MCF 10A (cell line): ENCODE results near the gene P2RX7. TPM values are rescaled to one million over a fixed set of nuclear protein-coding genes. Genes with fewer than 3 reads are reported as not detected.

ENCODE experiments used
- BruUV-seq: library from RNA; stranded (reverse); fragments of 400-500 nt; replicated peaks from 2 replicates; lab custom pipeline; 2021; lab: Mats Ljungman, UMichigan
- CTCF ChIA-PET: fragments of 300-600 bp; sonication (Branson Sonifier 250); formaldehyde crosslinking; extraction: SDS; loops from one replicate; lab custom pipeline; 2021; ENCODE audit warnings: antibody characterized with exemption, inconsistent platforms; lab: Yijun Ruan, JAX
- POLR2A ChIA-PET: fragments of 300-600, 350-650 bp; sonication (Branson Sonifier 250); formaldehyde crosslinking; extraction: SDS; loops from one replicate; lab custom pipeline; 2020; ENCODE audit warnings: antibody characterized with exemption, inconsistent platforms; lab: Yijun Ruan, JAX
- DNase-seq: peaks from one replicate; pipeline ENCODE4 v3.0.0-alpha.2; 2018; ENCODE audit not compliant: unreplicated experiment
- H3K27ac Mint-ChIP-seq: one replicate; pipeline ENCODE4 v1.8.0; 2022; ENCODE audit warnings: mild to moderate bottlenecking, low read depth, mixed read lengths; ENCODE audit not compliant: unreplicated experiment
- H3K27me3 Mint-ChIP-seq: one replicate; pipeline ENCODE4 v1.8.0; 2022; ENCODE audit warnings: mixed read lengths; ENCODE audit not compliant: insufficient read depth, unreplicated experiment
- H3K36me3 Mint-ChIP-seq: one replicate; pipeline ENCODE4 v1.8.0; 2022; ENCODE audit warnings: mild to moderate bottlenecking, moderate library complexity, mixed read lengths; ENCODE audit not compliant: insufficient read depth, unreplicated experiment
- H3K4me1 Mint-ChIP-seq: one replicate; pipeline ENCODE4 v1.8.0; 2022; ENCODE audit warnings: mixed read lengths; ENCODE audit not compliant: insufficient read depth, unreplicated experiment
- H3K4me3 Mint-ChIP-seq: one replicate; pipeline ENCODE4 v1.8.0; 2022; ENCODE audit warnings: mild to moderate bottlenecking, moderate library complexity, mixed read lengths; ENCODE audit not compliant: unreplicated experiment
- H3K9me3 Mint-ChIP-seq: one replicate; pipeline ENCODE4 v1.8.0; 2022; ENCODE audit warnings: mixed read lengths; ENCODE audit not compliant: unreplicated experiment
- CTCF ChIP-seq: fragments of 200-600 bp; IDR thresholded peaks from one replicate; pipeline ENCODE4 v1.8.0; 2022; ENCODE audit warnings: antibody characterized with exemption, mild to moderate bottlenecking; ENCODE audit not compliant: unreplicated experiment
- intact Hi-C: fragments of 100-400 bp; cut with micrococcal nuclease; formaldehyde crosslinking; loops from 2 replicates; pipeline ENCODE4 v1.14.1; 2022
- total RNA-seq: library from RNA; stranded (reverse); gene quantifications from 2 replicates; pipeline ENCODE4 v1.2.3, GENCODE V29; 2022

The P2RX7 gene
- total RNA-seq, 1 experiment from 2014 or later, result 0.68 TPM

- Mint-ChIP-seq H3K27ac (no peak overlapping the region), H3K4me1 (peaks cover 6% of the 10 kb centered on the region), H3K27me3 (no peaks in the 10 kb centered on the region), H3K36me3 (no peaks in the 10 kb centered on the region), H3K9me3 (no peaks in the 10 kb centered on the region), H3K4me3 (no peak overlapping the region)
- POLR2A ChIA-PET, result no interaction called here
- no TSS peak for BruUV-seq
- TF ChIP-seq CTCF, result no peak
- CTCF ChIA-PET, result interaction anchor here (0.6 to 0.7 kb wide), 2 partner anchors 87 to 113 kb away, joined by 3 read pairs; no protein-coding TSS in a partner anchor
- no peak for DNase-seq
- intact Hi-C loops, result no loop called here
Measured at GRCh38 chr12:121165316-121165715, 32.6 kb downstream of the P2RX7 start.

GRCh38 chr12:121166356-121166755, 33.7 kb downstream of the P2RX7 start:
- TF ChIP-seq CTCF, result no peak
- Mint-ChIP-seq H3K27me3 (no peaks in the 10 kb centered on the region), H3K4me3 (no peak overlapping the region), H3K27ac (no peak overlapping the region), H3K36me3 (no peaks in the 10 kb centered on the region), H3K9me3 (no peaks in the 10 kb centered on the region), H3K4me1 (peaks cover 11% of the 10 kb centered on the region)
- CTCF ChIA-PET, result interaction anchor here (0.6 kb wide), 1 partner anchor 51 kb away, joined by 3 read pairs; no protein-coding TSS in a partner anchor
- POLR2A ChIA-PET, result interaction anchor here (0.6 kb wide), 1 partner anchor 88 kb away, joined by 3 read pairs; no protein-coding TSS in a partner anchor
- intact Hi-C loops, result no loop called here
- no peak for DNase-seq
- no TSS peak for BruUV-seq

- no peak for TF ChIP-seq CTCF
- CTCF ChIA-PET, result interaction anchor here (0.7 kb wide), 1 partner anchor 135 kb away, joined by 3 read pairs; no protein-coding TSS in a partner anchor
- DNase-seq, result peak; percentile 67
- Mint-ChIP-seq H3K27ac (no peak overlapping the region), H3K9me3 (no peaks in the 10 kb centered on the region), H3K27me3 (no peaks in the 10 kb centered on the region), H3K36me3 (no peaks in the 10 kb centered on the region), H3K4me1 (peaks cover 11% of the 10 kb centered on the region), H3K4me3 (no peak overlapping the region)
- POLR2A ChIA-PET, result interaction anchor here (0.6 kb wide), 1 partner anchor 89 kb away, joined by 3 read pairs; no protein-coding TSS in a partner anchor
- BruUV-seq, result no TSS peak
- intact Hi-C loops, result no loop called here
Measured at GRCh38 chr12:121167232-121167820, 34.6 kb downstream of the P2RX7 start.

- intact Hi-C loops, result no loop called here
- DNase-seq, result no peak
- H3K27ac Mint-ChIP-seq, result no peak overlapping the region
- no peaks in the 10 kb centered on the region for H3K9me3 Mint-ChIP-seq
- ChIA-PET POLR2A (no interaction called here), CTCF (no interaction called here)
- TF ChIP-seq CTCF, result no peak
- no peak overlapping the region for H3K4me3 Mint-ChIP-seq
- no peaks in the 10 kb centered on the region for H3K27me3 Mint-ChIP-seq
- no peaks in the 10 kb centered on the region for H3K36me3 Mint-ChIP-seq
- BruUV-seq, result no TSS peak
- peaks cover 11% of the 10 kb centered on the region for H3K4me1 Mint-ChIP-seq
Measured at GRCh38 chr12:121167951-121168350, 35.3 kb downstream of the P2RX7 start.
